GM12872 (cell line): Measurements from ENCODE around the gene C21orf91.

Experiments used
- TF ChIP-seq, protein P1 (sequence below): IDR thresholded peaks from 3 replicates; pipeline ENCODE4 v1.5.1; 2011; ENCODE audit warnings: low read depth, mild to moderate bottlenecking, low read length, moderate library complexity; ENCODE audit not compliant: insufficient read depth

C21orf91 gene

DNA sequence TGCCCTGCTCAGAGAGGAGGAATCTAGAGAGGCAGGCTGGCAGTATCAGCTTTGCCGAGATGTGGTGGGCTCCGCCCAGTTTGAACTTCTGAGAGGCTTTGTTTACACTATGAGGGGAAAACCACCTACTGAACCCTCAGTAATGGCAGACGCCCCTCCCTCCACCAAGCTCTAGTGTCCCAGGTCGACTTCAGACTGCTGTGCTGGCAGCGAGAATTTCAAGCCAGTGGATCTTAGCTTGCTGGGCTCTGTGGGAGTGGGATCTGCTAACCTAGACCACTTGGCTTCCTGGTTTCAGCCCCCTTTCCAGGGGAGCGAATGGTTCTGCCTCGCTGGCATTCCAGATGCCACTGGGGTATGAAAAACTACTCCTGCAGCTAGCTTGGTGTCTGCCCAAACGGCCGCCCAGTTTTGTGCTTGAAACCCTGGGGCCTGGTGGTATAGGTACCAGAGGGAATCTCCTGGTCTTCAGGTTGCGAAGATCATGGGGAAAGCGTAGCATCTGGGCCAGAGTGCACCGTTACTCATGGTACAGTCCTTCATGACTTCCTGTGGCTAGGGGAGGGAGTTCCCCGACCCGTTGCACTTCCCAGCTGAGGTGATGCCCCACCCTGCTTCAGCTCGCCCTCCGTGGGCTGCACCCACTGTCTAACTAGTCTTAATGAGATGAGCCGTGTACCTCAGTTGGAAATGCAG lies 43.6 kb downstream of the C21orf91 start:
- TF ChIP-seq, protein P1, sequence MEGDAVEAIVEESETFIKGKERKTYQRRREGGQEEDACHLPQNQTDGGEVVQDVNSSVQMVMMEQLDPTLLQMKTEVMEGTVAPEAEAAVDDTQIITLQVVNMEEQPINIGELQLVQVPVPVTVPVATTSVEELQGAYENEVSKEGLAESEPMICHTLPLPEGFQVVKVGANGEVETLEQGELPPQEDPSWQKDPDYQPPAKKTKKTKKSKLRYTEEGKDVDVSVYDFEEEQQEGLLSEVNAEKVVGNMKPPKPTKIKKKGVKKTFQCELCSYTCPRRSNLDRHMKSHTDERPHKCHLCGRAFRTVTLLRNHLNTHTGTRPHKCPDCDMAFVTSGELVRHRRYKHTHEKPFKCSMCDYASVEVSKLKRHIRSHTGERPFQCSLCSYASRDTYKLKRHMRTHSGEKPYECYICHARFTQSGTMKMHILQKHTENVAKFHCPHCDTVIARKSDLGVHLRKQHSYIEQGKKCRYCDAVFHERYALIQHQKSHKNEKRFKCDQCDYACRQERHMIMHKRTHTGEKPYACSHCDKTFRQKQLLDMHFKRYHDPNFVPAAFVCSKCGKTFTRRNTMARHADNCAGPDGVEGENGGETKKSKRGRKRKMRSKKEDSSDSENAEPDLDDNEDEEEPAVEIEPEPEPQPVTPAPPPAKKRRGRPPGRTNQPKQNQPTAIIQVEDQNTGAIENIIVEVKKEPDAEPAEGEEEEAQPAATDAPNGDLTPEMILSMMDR: no peak

DNA sequence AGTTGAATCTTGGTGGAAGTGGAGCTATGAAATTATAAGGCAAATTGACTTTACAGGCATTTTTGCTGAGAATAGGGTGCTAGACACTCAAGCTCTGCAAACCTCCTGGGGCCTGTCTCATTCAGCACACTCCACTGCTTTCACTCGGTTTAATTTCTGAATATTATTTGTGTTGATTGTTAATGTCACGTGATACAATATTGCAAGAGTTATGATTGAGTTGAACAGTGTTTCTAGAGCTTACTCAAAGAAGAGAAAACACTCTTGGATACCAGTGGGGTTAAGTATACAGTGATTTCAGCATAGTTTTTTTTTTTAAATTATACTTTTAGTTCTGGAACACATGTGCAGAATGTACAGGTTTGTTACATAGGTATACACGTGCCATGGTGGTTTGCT lies 49.7 kb downstream of the C21orf91 start:
- TF ChIP-seq, protein P1: no peak

DNA sequence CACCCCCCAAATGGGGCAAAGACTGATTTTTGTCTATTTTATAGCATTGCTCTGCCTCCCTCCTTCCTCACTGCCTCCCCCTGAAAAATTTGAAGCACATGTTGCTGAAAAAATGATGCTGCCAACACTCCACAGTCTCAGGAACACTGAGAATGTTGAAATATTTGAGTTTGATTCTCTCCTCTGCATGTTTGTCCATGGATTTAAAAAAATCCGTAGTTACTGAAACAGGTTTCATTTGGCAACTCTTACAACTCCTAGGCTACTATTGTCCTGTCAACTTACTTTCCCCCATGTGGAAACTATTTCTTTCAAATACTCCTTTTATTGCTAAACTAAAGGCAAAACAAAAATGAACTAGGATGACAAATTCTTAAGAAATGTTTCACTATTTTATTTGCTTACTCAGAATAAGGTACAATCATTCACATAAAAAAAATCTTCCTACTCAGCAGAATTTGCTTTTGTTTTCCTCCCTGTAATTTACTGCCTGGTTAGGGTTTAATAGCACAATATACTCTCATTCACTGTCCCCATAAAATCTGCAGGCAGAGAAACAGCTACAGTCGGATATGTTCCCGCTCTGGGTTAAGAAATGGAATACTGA lies 50.2 kb downstream of the C21orf91 start:
- TF ChIP-seq, protein P1: no peak

DNA sequence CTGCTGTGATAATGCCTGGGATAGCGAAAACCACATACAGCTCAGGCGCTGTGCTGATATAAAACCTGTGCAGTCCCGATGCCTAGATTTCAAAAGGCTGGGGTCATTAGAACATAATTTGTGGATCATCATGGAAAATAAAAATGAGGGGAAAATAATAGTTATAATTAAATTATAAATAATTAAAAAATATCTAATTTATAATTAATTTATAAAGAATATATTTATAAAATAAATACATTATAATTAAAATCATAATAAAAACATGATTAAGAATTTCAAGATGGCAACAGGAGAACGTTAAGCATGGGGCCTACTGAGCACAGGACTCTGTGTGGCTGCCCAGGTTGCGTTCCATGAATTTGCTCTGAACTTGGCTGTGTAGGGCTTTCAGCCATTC lies 53.9 kb downstream of the C21orf91 start:
- TF ChIP-seq, protein P1: no peak

DNA sequence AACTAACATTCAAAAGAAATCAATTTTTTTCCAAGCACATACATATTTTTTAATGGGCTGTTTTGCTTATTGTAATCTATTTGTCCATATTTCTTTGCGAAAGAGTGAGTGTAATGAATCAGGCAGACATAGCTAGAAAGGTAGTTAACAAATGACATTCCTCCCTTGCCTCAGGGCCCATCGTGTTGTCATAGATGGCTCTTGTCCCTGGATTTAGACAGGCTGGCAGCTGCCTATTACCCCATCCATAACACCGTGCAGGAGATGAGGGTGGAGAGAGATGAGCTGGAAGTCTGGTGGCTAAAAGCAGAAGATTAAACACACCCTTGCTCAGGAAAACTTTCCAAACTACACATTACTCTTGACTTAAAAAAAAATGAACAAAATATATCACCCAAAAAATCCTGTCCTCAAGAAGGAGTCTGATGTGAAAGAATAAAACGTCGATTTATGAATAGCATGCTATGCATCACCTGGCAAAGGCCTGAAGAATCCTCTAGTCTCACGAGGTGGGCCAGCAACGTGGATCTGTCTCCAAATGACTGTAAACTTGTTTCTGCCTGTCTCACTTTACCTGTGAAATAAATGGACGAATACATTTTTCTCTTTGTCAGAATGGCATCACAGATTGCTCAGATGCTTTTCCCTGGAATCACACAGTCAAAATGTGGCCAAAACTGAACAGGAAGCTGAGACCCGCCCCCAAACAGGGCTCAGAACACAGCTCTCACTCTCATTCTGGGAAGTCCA lies 55.7 kb downstream of the C21orf91 start:
- TF ChIP-seq, protein P1: no peak

DNA sequence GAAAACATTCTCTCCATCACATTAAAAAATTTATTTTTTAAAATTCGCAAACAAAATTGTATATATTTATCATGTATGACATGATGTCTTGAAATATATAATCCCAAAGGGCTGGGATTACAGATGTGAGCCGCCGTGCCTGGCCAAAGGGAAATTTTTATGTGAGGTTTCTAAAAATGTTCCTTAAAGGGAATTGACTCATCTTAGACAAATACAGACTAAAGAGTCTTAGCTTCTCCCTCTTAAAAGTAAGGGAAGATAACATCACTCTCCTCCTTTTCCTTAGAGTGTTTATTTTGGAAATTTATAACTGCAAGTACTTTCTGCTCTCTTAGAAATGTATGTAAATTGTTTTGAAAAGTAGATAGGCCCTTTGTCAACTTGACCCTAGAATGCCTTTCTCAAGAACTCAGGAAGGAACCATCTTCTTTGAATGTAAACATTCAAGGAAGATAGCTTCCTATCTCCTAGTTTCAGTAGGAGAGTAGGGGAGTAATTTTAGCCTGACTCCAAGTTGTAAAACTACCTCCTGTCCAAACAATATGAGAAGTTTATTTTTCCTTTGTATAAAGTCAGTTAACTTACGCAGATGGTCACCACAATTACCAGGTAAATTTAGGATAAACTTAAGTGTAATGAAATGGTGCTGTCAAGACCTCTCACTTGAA lies 59.5 kb downstream of the C21orf91 start:
- TF ChIP-seq, protein P1: no peak

DNA sequence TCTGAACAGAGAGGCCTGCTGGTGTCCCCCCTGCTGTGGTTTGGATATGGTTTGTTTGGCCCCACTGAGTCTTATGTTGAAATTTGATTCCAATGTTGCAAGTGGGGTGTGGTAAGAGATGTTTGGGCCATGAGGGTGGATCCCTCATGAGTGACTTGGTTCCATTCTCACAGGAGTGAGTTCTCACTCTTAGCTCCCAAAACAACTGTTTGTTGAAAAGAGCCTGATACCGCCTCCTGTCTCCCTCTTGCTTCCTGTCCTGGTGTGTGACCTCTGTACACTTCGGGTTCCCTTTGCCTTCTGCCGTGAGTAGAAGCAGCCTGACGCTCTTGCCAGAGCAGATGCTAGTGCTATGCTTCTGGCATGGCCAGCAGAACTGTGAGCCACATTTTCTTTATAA lies 60.5 kb downstream of the C21orf91 start:
- TF ChIP-seq, protein P1: no peak
